ENCODE data around the gene DMKN.

DMKN gene

GRCh38 chr19:35519291-35519690 is 5.8 kb upstream of the DMKN start:
- H3K9me3 Mint-ChIP-seq (ENCODE audit: low read depth): no peaks in the 10 kb centered on the region
- H3K4me3 Mint-ChIP-seq: no peak overlapping the region
- H3K27me3 Mint-ChIP-seq: peaks cover 6% of the 10 kb centered on the region
- H3K27ac Mint-ChIP-seq: no peak overlapping the region
- H3K4me1 Mint-ChIP-seq (ENCODE audit: low read depth): no peaks in the 10 kb centered on the region
- no peaks in the 10 kb centered on the region for H3K36me3 Mint-ChIP-seq

GRCh38 chr19:35518313-35518712 is 4.9 kb upstream of the DMKN start:
- H3K27ac Mint-ChIP-seq: no peak overlapping the region
- no peak overlapping the region for H3K4me3 Mint-ChIP-seq
- H3K27me3 Mint-ChIP-seq: peaks cover 9% of the 10 kb centered on the region
- no peaks in the 10 kb centered on the region for H3K4me1 Mint-ChIP-seq (ENCODE audit: low read depth)
- no peaks in the 10 kb centered on the region for H3K9me3 Mint-ChIP-seq (ENCODE audit: low read depth)
- no peaks in the 10 kb centered on the region for H3K36me3 Mint-ChIP-seq

DNA sequence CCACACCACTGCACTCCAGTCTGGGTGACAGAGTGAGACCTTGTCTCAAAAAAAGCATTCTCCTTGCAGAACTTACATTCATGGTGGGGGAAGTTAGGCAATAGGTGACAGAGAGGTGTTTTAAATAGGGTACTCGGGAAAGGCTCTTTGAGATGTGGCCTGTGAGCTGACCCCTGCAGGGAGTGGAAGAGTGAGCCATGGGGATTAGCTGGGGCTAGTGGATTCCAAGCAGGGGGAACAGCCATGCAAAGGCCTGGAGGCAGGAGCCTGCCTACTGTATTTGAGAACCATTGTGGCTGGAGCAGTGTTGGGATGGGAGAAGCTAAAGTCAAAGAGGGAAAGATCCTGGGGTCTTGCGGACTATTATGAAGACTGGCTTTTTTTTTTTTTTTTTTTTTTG is 3.9 kb upstream of the DMKN start:
- Mint-ChIP-seq H3K27me3 (peaks cover 9% of the 10 kb centered on the region), H3K4me1 (ENCODE audit: low read depth) (no peaks in the 10 kb centered on the region), H3K36me3 (no peaks in the 10 kb centered on the region), H3K4me3 (no peak overlapping the region), H3K9me3 (ENCODE audit: low read depth) (no peaks in the 10 kb centered on the region), H3K27ac (no peak overlapping the region)

DNA sequence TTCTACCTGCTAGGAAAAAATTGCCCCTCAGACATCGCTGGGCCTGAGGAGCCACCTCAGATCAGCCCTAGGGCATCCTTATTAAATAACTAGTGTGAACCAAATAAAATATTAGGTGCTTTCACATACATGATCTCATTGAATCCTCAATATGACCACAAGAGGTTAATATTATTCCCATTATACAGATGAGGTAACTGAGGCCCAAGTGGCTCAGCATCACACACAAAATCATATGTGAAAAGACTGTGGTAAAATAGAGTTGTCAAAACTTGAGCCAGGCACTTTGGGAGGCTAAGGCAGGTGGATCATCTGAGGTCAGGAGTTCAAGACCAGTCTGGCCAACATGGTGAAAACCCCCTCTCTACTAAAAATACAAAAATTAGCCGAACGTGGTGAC is 2.9 kb upstream of the DMKN start:
- Mint-ChIP-seq H3K36me3 (no peaks in the 10 kb centered on the region), H3K27ac (no peak overlapping the region), H3K4me3 (no peak overlapping the region), H3K9me3 (ENCODE audit: low read depth) (no peaks in the 10 kb centered on the region), H3K27me3 (peaks cover 9% of the 10 kb centered on the region), H3K4me1 (ENCODE audit: low read depth) (no peaks in the 10 kb centered on the region)

GRCh38 chr19:35514282-35514809 is 897 bp upstream of the DMKN start:
- Mint-ChIP-seq H3K4me1 (ENCODE audit: low read depth) (peaks cover 10% of the 10 kb centered on the region), H3K27ac (no peak overlapping the region), H3K4me3 (no peak overlapping the region), H3K36me3 (no peaks in the 10 kb centered on the region), H3K27me3 (peaks cover 9% of the 10 kb centered on the region), H3K9me3 (ENCODE audit: low read depth) (no peaks in the 10 kb centered on the region)

DNA sequence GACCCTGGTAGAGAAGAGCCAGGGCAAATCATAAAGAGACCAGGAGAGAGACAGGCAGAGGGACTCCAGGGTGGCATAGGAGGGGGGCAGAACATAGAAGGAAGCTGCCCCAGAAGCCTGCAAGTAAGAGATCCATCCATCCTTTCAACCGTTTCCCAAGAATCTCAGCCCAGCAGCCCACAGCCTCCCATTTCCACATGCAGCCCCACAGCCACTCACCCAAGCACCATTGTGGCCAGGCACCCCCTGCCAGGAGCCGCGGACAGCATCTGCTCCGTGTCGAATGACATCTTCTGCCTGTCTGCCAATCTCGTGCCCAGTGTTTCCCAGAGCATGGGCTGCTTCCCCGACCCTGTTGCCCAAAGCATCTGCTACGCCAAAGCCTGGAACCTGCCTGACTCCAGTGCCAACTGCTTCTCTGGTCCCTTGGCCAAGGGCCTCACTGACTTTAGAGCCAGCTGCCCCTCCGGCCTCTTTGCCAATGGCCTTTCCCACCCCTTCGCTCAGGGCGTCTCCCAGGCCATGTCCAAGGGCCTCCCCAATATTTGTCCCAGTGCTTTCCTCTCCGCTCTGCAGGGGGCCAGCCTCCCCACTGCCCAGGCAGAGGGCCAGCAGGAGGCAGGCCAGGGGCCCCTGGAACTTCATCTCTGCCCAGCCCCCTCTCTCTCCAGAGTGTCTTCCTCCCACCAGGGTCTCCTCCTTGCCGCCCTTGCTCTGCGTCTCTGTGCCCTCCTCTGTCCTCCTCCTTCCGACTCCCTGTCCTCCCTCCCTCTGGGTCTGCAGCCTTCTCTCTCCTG is 420 bp downstream of the DMKN start:
- no peak overlapping the region for H3K27ac Mint-ChIP-seq
- peaks cover 13% of the 10 kb centered on the region for H3K4me1 Mint-ChIP-seq (ENCODE audit: low read depth)
- no peak overlapping the region for H3K4me3 Mint-ChIP-seq
- H3K36me3 Mint-ChIP-seq: no peaks in the 10 kb centered on the region
- H3K27me3 Mint-ChIP-seq: peaks cover 11% of the 10 kb centered on the region
- no peaks in the 10 kb centered on the region for H3K9me3 Mint-ChIP-seq (ENCODE audit: low read depth)

GRCh38 chr19:35511337-35511736 is 2.1 kb downstream of the DMKN start:
- Mint-ChIP-seq H3K9me3 (ENCODE audit: low read depth) (no peaks in the 10 kb centered on the region), H3K36me3 (no peaks in the 10 kb centered on the region), H3K27me3 (peaks cover 14% of the 10 kb centered on the region), H3K4me1 (ENCODE audit: low read depth) (peaks cover 13% of the 10 kb centered on the region), H3K27ac (no peak overlapping the region), H3K4me3 (no peak overlapping the region)

DNA sequence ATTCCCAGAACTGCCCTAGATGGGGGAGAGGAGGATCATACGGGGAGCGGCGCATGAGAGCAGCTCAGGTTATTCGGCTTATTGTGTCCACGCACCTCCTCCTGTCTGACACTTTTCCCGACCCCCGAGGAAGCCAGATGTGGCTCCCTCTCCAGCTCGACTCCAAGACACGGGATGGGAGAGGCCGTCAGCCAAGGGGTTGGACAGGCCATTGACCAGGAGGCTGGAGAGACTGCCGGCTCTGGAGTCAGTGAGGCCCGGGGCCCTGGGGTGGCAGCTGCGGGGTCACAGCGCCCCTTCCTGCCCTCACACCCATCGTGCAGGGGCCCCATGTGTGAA is 2.9 kb downstream of the DMKN start:
- Mint-ChIP-seq H3K4me3 (peak overlapping the region; percentile 71), H3K9me3 (ENCODE audit: low read depth) (no peaks in the 10 kb centered on the region), H3K36me3 (no peaks in the 10 kb centered on the region), H3K27ac (no peak overlapping the region), H3K4me1 (ENCODE audit: low read depth) (peaks cover 13% of the 10 kb centered on the region), H3K27me3 (peaks cover 18% of the 10 kb centered on the region)

- Mint-ChIP-seq H3K36me3 (no peaks in the 10 kb centered on the region), H3K4me3 (peak overlapping the region; percentile 71), H3K27me3 (peaks cover 21% of the 10 kb centered on the region), H3K9me3 (ENCODE audit: low read depth) (no peaks in the 10 kb centered on the region), H3K4me1 (ENCODE audit: low read depth) (peaks cover 13% of the 10 kb centered on the region), H3K27ac (no peak overlapping the region)
These were observed 3.4 kb downstream of the DMKN start for GRCh38 chr19:35509861-35510625.

GRCh38 chr19:35509018-35509652 is 4.3 kb downstream of the DMKN start:
- no peak overlapping the region for H3K27ac Mint-ChIP-seq
- no peaks in the 10 kb centered on the region for H3K9me3 Mint-ChIP-seq (ENCODE audit: low read depth)
- H3K4me1 Mint-ChIP-seq (ENCODE audit: low read depth): peaks cover 13% of the 10 kb centered on the region
- H3K36me3 Mint-ChIP-seq: no peaks in the 10 kb centered on the region
- H3K27me3 Mint-ChIP-seq: peaks cover 20% of the 10 kb centered on the region
- H3K4me3 Mint-ChIP-seq: peak overlapping the region; percentile 71

GRCh38 chr19:35508129-35508528 is 5.3 kb downstream of the DMKN start:
- Mint-ChIP-seq H3K27me3 (peaks cover 17% of the 10 kb centered on the region), H3K9me3 (ENCODE audit: low read depth) (no peaks in the 10 kb centered on the region), H3K4me3 (no peak overlapping the region), H3K27ac (no peak overlapping the region), H3K36me3 (no peaks in the 10 kb centered on the region), H3K4me1 (ENCODE audit: low read depth) (peaks cover 13% of the 10 kb centered on the region)

GRCh38 chr19:35507561-35507960 is 5.9 kb downstream of the DMKN start:
- H3K4me3 Mint-ChIP-seq: no peak overlapping the region
- H3K4me1 Mint-ChIP-seq (ENCODE audit: low read depth): peaks cover 13% of the 10 kb centered on the region
- H3K9me3 Mint-ChIP-seq (ENCODE audit: low read depth): no peaks in the 10 kb centered on the region
- H3K36me3 Mint-ChIP-seq: no peaks in the 10 kb centered on the region
- no peak overlapping the region for H3K27ac Mint-ChIP-seq
- H3K27me3 Mint-ChIP-seq: peaks cover 17% of the 10 kb centered on the region

DNA sequence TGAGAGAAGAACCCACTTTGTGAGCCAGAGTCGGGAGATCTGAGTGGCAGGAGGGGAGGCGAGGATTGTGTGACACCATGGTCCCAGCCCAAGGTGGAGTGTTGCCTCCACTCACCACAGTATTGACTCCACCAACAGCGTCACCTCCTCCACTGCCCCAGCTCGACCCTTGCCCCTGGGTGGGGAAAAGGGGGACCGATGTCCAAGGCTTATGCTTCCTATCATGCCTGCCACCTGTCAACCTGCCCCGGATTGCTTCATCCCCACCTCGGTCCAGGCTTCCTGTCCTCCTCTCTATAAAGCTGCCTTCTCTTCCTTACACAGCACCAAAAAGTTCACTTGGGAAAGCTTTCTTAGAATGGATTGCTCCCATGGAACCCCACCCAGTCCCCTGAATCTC is 7.4 kb downstream of the DMKN start:
- Mint-ChIP-seq H3K36me3 (no peaks in the 10 kb centered on the region), H3K4me1 (ENCODE audit: low read depth) (peaks cover 13% of the 10 kb centered on the region), H3K27ac (no peak overlapping the region), H3K4me3 (no peak overlapping the region), H3K27me3 (peaks cover 17% of the 10 kb centered on the region), H3K9me3 (ENCODE audit: low read depth) (no peaks in the 10 kb centered on the region)

DNA sequence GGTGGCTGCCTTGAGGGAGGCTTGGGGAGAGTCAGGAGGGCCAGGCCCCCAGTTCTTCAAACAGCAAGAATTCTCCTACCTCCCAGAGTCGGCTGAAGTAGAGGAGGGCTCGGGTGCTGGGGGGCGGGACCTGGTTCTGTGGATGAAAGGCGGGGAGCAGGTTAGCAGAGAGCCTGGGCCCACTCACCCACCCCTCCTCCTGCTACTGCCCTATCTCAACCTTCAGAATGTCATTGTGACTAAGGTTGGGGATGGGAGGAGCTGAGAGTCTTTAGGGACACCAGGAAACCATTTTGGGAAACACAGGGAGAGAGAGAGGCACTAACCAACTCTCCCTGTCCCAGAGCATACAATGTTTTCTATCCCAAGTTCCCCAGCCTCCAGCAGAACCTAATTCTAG is 10.7 kb downstream of the DMKN start:
- Mint-ChIP-seq H3K27me3 (peaks cover 10% of the 10 kb centered on the region), H3K36me3 (no peaks in the 10 kb centered on the region), H3K9me3 (ENCODE audit: low read depth) (no peaks in the 10 kb centered on the region), H3K4me1 (ENCODE audit: low read depth) (no peaks in the 10 kb centered on the region), H3K4me3 (no peak overlapping the region), H3K27ac (no peak overlapping the region)

DNA sequence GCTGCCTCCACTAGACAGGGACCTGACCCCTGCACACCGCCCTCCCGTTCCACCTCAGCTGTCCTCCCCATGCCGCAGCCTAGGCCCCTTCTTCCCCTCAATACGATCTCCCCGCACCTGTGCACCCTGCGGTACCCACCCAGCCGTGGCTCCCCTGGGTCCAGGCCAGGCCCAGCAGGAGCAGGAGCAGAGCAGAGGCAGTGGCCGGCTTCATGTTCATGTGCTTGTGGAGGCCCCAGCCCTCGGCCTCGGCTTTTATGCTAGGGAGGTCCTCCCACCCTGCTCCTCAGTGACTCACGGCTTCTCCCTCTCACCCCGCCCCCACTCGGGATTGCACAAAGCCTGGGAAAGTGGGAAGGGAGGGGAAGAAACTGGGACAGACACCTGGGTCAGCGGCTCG is 11.8 kb downstream of the DMKN start:
- no peaks in the 10 kb centered on the region for H3K9me3 Mint-ChIP-seq (ENCODE audit: low read depth)
- H3K4me1 Mint-ChIP-seq (ENCODE audit: low read depth): no peaks in the 10 kb centered on the region
- H3K4me3 Mint-ChIP-seq: no peak overlapping the region
- no peak overlapping the region for H3K27ac Mint-ChIP-seq
- H3K36me3 Mint-ChIP-seq: no peaks in the 10 kb centered on the region
- peaks cover 8% of the 10 kb centered on the region for H3K27me3 Mint-ChIP-seq
